Hippocampal formation (tissue), 2 donors: ENCODE measurements around the gene PLA2R1.
"Not testable (repeated sequence)": the region's sequence is repeated elsewhere in the genome, so short reads cannot be mapped to it uniquely, and the experiment has no call there.

ENCODE experiments used
- DNase-seq, 2 donors: peaks; one replicate each; lab custom pipeline; 2025; lab: John Stamatoyannopoulos, UW

PLA2R1 gene

GRCh38 chr2:159982842-159983785 is 79.3 kb downstream of the PLA2R1 start:
- no peak for DNase-seq

DNA sequence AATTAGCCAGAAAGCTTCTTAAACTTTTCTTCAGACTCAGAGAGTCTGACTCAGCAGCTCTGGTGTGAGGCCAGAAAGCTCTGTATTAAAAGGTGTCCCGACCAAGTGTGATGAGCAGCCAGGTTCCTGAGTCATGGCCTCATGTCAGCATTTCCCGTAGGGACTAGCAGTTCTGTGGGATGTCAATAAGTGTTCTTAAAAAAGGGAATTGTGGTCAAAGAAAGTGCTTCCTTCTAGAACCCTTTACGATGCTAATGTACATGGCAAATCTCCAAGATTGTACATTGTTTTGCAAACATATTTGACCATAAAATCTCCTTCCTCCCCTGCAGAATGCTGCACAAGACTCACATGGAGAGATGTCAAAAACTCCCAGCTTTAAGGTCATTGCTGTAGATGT is 80.1 kb downstream of the PLA2R1 start:
- DNase-seq, result no peak

DNA sequence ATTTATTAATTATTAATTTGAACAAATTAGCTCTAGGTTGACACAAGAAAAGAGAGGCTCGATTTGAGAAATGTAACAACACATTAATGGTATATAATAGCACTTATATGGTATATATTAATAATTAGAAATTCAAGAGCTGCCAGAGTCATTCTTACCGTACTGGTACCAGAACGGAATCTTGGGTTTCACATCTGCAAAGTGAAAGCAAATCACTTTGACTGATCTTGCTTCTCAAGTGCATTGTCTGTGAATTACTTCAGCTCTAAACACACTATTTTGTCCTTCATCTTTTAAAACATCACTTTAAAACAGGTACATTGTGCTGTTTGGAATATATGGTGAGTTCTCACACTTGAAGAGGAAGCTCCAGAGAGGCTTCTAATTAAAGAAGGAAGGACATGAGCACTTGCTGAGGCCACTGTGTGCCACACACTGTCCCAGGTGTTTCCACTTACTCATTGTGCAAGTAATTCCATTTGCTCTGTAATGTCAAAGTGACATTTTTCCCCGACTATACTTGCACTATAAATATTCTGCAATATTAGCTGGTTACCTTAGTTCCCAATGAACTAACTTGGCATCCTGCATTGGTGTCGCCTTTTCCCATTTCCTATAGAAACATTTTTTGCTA is 85.8 kb downstream of the PLA2R1 start:
- no peak for DNase-seq

- DNase-seq, result no peak
These were observed 89.1 kb downstream of the PLA2R1 start for GRCh38 chr2:159973325-159973724.

GRCh38 chr2:159971365-159972152 is 90.9 kb downstream of the PLA2R1 start:
- DNase-seq, result no peak

DNA sequence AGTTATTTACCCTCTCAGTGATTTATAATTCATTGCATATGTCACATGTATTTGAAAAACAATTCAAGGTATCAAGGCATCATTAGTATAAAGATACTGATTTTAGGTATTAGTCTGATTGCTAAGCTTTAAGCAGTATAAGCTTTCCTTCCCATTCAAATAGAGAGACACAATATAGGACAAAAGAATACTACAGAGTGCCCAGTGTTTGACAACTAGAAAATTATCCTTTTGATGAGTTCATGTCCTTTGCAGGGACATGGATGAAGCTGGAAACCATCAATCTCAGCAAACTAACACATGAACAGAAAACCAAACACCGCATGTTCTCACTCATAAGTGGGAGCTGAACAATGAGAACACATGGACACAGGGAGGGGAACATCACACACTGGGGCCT is 91.9 kb downstream of the PLA2R1 start:
- DNase-seq, result not testable (repeated sequence)

DNA sequence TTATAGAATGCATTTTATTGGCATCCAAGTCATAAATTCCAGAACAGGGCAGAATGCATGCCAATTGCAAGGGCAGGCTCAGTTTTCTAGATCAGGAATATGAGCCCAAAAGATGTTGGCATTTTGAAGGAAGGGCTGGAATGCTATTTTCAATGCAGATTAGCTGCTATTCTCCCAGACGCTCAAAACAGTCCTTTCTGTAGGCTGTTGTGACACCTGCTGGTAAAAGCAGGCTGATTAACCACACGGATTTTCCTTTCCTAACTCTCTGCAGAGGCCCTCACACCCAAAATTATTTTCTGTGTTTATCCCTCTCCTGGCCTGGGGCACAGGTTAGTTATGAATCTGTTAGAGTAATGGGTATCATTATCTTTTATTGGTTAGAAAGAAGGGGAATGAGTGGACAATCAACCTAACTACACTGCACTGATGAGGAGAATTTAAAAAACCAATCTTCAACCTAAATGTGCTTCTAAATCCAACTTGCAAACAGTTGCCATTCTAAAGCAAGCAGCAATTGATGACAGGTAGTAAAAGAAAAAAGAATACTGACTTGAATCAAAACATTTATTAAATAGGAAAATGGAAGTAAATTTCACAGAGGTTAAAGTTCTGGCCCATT is 94.0 kb downstream of the PLA2R1 start:
- DNase-seq, result peak in 1 of 2 donors; percentile 53

GRCh38 chr2:159963700-159964099 is 98.7 kb downstream of the PLA2R1 start:
- no peak for DNase-seq

DNA sequence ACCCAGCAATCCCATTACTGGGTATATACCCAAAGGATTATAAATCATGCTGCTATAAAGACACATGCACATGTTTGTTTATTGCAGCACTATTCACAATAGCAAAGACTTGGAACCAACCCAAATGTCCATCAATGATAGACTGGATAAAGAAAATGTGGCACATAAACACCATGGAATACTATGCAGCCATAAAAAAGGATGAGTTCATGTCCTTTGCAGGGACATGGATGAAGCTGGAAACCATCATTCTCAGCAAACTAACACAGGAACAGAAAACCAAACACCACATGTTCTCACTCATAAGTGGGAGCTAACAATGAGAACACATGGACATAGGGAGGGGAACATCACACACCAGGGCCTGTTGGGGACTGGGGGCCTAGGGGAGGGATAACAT is 99.9 kb downstream of the PLA2R1 start:
- DNase-seq, result not testable (repeated sequence)

DNA sequence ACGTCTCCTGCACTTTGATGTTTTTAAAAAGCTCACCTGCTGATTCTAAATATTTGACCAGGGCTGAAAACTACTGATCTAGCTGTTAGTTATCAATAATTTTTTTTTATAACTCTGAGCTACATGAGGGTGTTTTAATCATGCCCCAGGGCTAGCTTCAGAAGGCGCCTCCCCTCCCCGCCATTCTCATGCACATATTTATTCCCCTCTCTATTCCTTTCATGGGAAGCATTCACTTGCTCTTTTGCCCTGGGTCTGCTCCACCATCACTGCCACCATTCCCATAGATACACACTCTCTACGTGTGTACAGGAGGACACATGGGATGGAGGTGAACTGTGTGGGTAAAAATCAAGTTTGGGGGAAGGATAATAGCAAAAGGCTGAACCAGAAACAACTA is 101.0 kb downstream of the PLA2R1 start:
- no peak for DNase-seq

GRCh38 chr2:159961037-159961436 is 101.4 kb downstream of the PLA2R1 start:
- DNase-seq, result no peak

DNA sequence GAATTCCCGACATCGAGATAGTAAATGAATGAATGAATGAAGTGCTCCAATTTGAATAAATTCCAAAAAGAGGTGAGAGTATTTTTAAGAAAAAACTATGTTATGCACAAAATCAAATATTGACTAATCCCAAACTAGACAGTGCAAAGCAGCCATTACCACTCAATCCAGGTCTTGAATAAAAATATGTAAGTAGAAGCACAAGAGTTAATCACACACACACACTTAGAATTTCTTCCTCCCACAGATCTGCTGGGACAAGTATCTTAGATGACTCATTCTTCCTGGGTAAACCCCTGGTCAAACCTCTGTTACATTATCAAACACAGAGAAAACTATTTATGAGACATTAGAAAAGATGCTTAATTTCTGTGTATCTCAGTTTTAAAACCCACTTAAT is 102.0 kb downstream of the PLA2R1 start:
- no peak for DNase-seq

DNA sequence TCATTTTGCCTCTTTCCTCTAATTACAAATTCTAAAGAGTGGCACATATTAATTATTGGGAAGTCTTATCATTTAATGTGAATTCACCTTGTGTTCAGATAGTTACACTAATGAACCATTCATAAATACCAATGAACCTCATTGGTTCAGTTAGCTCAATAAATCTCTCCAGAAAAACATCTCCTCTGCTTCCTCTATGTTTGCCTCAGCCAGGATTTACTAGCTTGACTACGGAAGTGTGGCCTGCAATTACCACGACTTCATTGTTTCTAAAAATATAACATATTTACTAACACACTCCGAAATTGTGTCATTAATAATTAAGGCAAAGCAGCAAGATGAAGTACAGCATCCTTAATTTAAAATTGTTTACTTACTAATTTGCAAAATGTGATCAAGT is 103.3 kb downstream of the PLA2R1 start:
- DNase-seq, result no peak

DNA sequence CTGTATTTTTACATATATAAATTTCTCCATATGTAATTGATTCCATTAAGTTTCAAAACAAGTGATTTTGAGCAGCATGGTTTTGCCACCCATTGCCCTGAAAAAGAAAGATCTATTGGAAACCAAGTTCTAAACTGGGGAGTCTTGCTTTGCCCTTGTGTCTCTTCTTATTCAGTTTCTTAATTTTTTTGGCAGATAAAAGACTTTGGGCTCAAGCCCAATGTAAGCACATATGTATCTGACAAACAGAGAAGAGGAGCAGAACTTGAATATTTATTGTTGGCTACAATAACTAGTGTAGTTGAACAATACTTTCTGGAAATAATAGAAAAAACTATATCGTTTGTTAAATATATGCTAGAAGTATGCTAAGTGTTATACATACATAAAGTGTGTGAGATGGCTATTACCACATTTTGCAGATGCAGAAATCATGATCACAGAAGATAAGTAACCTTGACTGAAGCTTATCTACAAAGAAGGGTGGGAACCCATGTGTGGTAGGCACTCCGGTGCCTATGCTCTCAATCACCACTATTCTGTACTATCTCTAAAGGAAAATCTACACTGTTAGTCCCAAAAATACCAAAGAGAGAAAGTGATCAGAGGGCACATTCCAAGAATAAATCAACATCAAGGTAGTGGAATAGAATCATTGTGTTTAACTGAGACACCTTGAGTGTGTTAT is 109.1 kb downstream of the PLA2R1 start:
- DNase-seq, result no peak

GRCh38 chr2:159946326-159946999 is 116.0 kb downstream of the PLA2R1 start:
- no peak for DNase-seq

DNA sequence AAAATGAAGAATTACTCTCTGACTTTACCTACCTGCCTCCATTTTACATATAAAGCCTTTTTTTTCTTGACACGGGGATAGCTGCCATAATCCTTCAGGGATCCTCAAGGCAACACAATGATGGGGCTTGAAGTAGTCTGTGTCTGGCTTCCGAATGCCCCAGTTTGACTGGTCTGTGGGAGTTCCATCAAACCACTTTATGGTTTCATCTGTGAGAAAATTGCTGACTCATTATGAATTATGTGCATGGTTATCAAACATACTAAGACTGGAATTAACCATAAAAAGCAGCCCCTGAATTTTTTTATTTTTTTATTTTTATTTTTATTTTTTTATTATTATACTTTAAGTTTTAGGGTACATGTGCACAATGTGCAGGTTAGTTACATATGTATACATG is 117.5 kb downstream of the PLA2R1 start:
- DNase-seq, result no peak

DNA sequence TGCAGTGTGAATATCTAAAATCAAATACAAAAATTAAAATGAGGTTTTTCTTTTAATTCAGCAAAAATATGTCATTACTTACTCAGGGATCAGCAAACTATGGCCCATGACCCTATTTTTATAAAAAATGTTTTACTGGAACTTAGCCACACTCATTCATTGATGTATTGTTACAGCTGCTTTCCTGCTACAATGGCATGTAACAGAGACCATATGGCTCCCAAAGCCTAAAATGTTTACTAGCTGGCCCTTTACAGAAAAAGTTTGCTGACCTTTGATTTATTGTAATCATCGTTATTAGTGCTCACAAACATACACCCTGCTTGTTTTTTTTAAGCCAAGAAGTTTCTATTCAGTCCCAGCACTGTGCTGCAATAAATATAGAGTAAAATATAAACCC is 120.3 kb downstream of the PLA2R1 start:
- no peak for DNase-seq

- no peak for DNase-seq
These were observed 120.7 kb downstream of the PLA2R1 start for GRCh38 chr2:159941729-159942128.

- DNase-seq, result peak in 1 of 2 donors; percentile 20
These were observed 122.5 kb downstream of the PLA2R1 start for GRCh38 chr2:159939946-159940345.

GRCh38 chr2:159938395-159938794 is 124.0 kb downstream of the PLA2R1 start:
- no peak for DNase-seq

DNA sequence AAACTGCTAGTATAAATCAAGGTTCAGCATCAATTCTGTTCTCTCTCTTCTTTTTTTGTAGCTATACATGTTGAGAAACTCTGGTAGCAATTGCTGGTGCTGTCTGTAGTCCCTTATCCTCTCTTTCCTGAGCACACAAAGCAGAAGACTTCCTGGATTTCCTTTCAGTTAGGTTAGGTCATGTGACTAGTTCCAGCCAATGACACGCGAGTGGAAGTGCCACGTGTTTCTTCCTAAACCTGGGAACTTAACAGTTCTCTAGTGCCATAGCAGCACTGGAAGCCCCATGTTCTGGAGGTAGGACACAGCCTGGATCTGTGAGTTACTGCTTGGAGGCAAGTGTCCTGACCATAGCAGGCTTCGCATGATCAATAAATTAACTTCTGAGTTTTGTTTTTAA is 125.9 kb downstream of the PLA2R1 start:
- DNase-seq, result no peak
